GM19025 (cell line): ENCODE data around the gene SIM1.

Experiments
- ATAC-seq: cut with Tn5 transposase; IDR thresholded peaks from one replicate; pipeline ENCODE4 v1.9.1; 2021; ENCODE audit warnings: mild to moderate bottlenecking, low read depth, moderate library complexity; ENCODE audit not compliant: unreplicated experiment

SIM1 gene

GRCh38 chr6:100432136-100432535 is 32.6 kb downstream of the SIM1 start:
- no peak for ATAC-seq

GRCh38 chr6:100430962-100431361 is 33.8 kb downstream of the SIM1 start:
- no peak for ATAC-seq

GRCh38 chr6:100427452-100427851 is 37.3 kb downstream of the SIM1 start:
- no peak for ATAC-seq

- no peak for ATAC-seq
These were observed 37.9 kb downstream of the SIM1 start for GRCh38 chr6:100426744-100427338.

GRCh38 chr6:100426241-100426640 is 38.5 kb downstream of the SIM1 start:
- ATAC-seq, result no peak

GRCh38 chr6:100420711-100421110 is 44.0 kb downstream of the SIM1 start:
- no peak for ATAC-seq

- no peak for ATAC-seq
These were observed 47.7 kb downstream of the SIM1 start for GRCh38 chr6:100417036-100417435.

- ATAC-seq, result no peak
These were observed 49.0 kb downstream of the SIM1 start for GRCh38 chr6:100415768-100416167.

- no peak for ATAC-seq
These were observed 51.8 kb downstream of the SIM1 start for GRCh38 chr6:100412872-100413271.

- no peak for ATAC-seq
These were observed 60.7 kb downstream of the SIM1 start for GRCh38 chr6:100404051-100404450.

GRCh38 chr6:100393493-100393892 is 71.2 kb downstream of the SIM1 start:
- ATAC-seq, result no peak

- no peak for ATAC-seq
These were observed 72.3 kb downstream of the SIM1 start for GRCh38 chr6:100392423-100392822.

- no peak for ATAC-seq
These were observed 75.7 kb downstream of the SIM1 start for GRCh38 chr6:100388868-100389519.

- no peak for ATAC-seq
These were observed 81.9 kb downstream of the SIM1 start for GRCh38 chr6:100382767-100383195.

GRCh38 chr6:100382031-100382430 is 82.7 kb downstream of the SIM1 start:
- ATAC-seq, result no peak

- no peak for ATAC-seq
These were observed 83.6 kb downstream of the SIM1 start for GRCh38 chr6:100381111-100381510.

GRCh38 chr6:100379386-100379785 is 85.3 kb downstream of the SIM1 start:
- ATAC-seq, result no peak

GRCh38 chr6:100378576-100378975 is 86.1 kb downstream of the SIM1 start:
- no peak for ATAC-seq

- ATAC-seq, result no peak
These were observed 88.6 kb downstream of the SIM1 start for GRCh38 chr6:100376103-100376502.

- ATAC-seq, result no peak
These were observed 92.2 kb downstream of the SIM1 start for GRCh38 chr6:100372326-100373091.

- ATAC-seq, result no peak
These were observed 93.1 kb downstream of the SIM1 start for GRCh38 chr6:100371591-100371990.

GRCh38 chr6:100370265-100370664 is 94.5 kb downstream of the SIM1 start:
- ATAC-seq, result no peak
